Body of pancreas (tissue), 4 donors: ENCODE measurements around the gene TUBGCP2.

ENCODE experiments used
- CTCF ChIP-seq, 7 experiments: fragments of 450-650 bp in 4 of 7; fragments of 200-600 bp in 3 of 7; sonication (generic) in 3 of 7; IDR thresholded peaks; one replicate each; pipeline ENCODE4 v1.5.1; 2016 to 2019; ENCODE audit warnings: antibody characterized with exemption in 7 of 7
- POLR2A ChIP-seq, 3 donors: fragments of 450-650 bp; IDR thresholded peaks; one replicate each; pipeline ENCODE4 v1.6.1; 2016; ENCODE audit warnings: antibody characterized with exemption in 3 of 3, mild to moderate bottlenecking in 2 of 3

- no peak for TF ChIP-seq CTCF (IDR thresholded peaks at IDR 0.05)
- TF ChIP-seq POLR2A (IDR thresholded peaks at IDR 0.05), result no peak
Measured at GRCh38 chr10:133335246-133336117, 26.8 kb upstream of the TUBGCP2 start.
